HG03103 (cell line): ENCODE results near the gene GPR153.

Experiments
- ATAC-seq: cut with Tn5 transposase; IDR thresholded peaks from one replicate; pipeline ENCODE4 v1.9.1; 2021; ENCODE audit warnings: low read depth; ENCODE audit not compliant: unreplicated experiment

Gene GPR153

DNA sequence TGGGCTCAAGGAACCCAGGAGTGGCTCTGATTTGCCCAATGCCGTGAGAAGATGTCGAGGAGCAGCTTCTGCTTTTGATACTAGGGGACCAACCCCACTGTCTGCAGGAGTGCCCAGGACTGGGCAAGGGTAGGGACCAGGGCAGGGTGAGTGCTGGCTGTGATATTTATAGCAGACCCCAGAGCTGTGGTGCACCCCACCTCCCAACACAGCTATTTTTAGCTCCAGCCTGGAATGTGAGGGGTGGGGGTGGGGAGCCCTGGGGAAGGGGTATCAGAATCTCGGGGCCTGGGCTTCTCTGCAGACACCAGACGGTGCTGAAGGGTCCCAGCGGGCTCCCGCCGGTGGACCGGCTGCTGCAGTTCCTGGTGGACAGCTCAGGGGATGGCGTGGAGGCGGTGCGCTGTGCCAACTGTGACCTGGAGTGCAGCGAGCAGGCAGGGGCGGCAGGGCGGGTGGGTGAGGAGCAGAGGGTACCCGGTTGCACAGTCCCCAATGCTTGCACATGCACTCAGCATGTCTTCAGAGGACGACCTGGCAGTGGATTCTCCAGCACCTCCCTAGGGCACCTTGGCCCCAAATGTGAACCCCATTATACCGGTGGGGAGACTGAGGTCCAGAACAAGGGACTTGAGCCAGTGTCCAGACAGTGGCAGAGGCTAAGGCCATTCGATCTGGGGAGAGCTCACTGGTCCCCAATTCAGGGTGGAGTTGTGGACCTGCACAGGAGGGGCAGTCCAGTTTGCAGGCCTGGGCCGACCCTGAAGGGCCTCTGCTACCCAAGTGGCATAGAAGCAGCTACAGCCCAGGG lies 53.6 kb downstream of the GPR153 start:
- ATAC-seq = no peak

DNA sequence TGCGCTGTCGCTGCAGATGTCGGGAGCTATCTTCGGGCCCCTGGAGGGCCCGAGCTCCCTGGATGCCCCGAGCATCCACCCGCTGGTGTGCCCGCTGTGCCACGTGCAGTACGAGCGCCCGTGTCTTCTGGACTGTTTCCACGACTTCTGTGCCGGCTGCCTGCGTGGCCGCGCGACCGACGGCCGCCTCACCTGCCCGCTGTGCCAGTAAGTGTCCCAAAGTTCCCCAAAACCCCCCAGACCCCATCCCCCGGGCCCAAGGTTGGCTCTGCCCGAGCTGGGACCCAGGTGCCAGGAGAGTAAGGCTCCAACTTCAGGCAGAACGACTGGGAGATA lies 54.4 kb downstream of the GPR153 start:
- no peak for ATAC-seq

DNA sequence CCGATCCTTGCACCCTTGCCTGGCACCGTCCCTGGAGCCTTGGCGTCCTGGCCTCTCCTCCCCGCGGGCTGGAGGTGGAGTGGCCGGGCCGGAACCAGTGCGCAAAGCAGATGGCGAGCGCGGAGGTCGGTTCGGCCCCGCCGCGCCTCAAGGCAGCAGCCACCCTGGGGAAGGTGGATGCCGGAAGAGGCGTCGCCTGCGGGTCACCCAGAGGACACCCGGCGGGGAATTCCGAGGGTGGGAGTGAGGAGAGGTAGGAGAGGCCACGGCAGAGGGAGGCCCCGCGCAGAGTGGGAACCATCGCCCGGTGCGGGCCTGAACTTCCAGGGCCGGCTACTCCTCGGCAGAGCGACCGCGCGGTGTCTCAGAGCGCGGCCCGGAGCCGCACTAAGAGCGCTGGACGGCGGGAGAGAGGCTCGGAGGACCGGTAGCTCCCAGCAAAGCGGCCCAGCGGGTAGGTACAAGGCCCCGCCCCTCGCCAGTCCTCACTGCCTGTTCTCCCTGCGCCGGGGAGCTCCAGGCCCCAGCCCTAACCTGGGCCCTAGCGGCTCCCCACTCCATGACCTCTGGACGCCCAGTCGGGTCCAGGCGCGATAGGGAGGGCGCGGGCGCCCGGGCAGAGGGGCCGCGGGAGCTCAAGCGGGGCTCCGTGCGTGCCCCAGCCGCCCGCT lies 54.9 kb downstream of the GPR153 start, which contains the start of gene RNF207:
Gene RNF207 (plus strand): TSS at position 271 of the 671 bp plus-strand sequence. CDS start 417 bp downstream, outside the sequence.
- peak; percentile 45 for ATAC-seq

DNA sequence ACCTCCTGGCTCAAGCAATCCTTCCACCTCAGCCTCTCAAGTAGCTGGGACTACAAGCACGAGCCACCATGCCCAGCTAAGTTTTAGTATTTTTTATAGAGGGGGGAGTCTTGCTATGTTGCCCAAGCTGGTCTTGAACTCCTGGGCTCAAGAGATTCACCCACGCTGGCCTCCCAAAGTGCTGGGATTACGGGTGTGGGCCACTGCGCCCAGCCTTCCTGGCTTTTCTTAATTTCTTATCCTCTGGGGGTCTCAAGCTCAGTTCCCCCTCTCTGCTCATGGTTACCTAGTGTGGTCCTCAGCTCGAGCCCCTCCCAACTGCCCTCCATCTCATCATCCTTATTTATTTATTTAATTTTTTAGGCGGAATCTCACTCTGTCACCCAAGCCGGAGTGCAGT lies 58.6 kb downstream of the GPR153 start:
- no peak for ATAC-seq

DNA sequence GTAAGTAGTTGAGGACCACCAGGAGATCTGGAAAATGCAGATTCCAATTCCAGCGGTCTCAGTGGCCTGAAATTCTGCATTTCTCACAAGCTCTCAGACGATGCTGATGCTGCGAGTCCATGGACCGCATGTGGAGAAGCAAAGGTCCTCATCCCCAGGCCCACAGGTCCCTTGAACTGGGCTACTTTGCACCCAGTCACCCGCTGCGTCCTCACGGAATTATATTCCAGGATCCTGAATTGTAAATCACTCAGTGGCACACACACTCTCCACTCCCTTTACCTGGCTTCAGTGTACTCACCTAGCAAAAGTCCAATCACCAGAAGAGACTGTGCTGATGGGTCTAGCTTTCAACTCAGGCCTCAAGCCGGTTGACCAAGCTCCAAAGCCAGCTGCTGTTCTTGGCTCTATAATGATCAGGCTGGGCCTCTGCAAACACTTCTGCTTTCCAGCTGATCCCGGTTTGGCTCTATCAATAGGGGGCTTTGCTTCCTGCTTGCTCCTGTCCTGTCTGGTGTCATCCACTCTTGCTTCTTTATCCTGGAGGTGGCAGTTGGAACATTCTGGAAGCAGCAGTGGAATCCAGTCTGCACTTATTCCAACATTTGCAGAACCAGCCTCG lies 60.6 kb downstream of the GPR153 start:
- no peak for ATAC-seq

DNA sequence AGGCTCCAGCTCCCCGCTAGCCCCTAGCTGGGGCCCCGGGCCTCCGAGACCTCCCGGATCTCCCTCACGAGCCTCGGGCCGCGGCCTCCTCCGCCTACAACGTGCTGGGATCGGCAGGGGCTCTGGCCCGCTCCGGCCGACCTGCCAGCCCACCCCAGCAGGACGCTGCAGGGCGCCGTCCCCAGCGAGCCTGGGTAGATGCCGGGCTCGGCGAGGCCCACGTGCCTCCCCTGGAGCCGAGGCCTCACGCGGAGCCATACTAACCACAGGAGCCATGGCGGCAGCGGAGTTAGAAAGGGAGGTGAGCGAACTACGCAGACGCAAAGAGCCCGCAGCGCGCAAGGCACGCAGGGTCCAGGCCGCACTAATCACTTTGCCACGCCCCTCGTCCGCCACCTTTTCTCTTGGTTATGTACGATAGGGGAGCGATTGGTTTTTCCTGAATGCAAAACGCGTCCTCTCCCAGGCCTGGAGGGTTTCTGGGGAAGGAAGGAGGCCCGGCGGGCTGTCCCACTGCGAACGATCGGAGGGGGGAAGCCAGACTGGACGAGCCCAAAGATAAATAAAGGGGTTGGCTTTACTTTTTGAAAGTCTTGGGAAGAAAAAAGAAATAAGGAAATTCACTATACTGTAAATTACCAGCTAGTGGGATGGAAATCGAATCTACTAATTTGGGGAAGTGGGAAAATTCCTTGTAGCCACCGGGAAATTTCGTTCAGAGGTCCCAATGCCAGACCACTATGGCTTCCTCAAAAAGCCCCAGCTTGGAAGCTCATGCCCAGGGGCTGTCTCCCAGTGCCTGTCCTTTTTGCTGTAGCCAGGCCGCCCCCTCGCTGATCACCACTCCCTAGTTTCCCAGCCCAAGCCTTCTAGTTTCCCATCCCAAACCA lies 61.4 kb downstream of the GPR153 start, which contains the start of gene RPL22:
Gene RPL22 (minus strand): TSS at position 298 of the 890 bp plus-strand sequence. CDS start 22 bp downstream, at position 276.
- peak; percentile 95 for ATAC-seq

DNA sequence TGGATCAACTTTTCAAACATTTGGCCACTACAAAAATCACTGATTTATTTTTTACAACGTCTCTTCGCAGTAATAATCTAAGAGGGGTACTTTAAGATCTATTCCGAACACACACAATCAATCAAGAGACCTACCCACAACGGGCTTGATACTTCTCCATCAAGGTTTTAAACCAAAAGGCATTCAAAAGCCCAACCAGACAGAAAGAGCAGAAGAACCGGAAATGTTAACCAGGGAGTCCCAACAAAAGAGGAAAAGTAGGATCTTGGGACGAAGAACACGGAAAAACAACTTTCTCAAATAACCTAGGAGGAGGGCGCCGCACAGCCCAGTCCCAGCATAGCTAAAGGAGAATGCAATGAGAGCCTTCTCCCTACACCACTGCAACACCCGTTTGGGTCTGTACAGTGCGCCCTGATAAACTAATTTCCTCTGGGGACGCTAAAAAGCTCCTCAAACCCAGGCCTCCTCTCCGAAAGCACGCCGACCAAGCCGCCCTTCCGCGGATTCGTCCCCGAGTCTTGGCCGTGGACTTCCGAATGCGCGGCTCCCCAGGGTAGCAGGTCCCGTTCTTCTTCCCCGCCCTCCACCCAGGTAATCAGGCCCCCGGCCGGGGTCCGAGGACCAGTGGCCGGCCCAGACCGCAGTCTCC lies 62.1 kb downstream of the GPR153 start:
- ATAC-seq = peak; percentile 10

DNA sequence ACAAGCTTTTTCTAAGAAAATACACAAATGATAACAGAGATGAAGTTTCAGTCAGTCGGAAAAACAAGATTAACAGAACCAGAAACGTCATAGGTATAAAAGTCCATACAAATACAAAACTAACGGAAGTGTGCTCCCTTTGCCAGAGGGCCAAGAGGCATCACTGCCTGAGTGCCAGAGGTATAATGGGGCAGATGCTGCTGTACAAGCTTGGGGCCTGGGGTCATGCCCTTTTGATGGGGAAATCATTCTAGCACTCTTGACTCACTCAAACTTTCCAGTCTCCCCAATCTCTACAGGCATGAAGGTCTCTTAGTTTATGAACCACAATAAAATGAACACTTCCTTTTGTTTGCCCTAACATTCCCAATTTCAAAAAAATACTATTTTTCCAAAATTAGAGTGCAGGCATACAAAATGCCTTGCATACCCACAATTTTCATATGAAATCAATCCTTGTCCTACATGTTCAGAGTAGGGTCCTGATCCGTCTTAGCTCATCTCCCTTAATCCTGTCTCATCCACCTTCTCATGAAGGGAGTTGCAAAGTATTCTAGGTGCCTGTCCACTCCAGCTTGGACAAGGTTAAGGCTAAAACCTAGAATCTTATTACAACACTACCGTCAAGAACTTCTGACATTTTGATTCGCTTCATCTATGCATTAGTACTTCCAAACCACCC lies 63.0 kb downstream of the GPR153 start:
- ATAC-seq = no peak
